IPS DF 19.7 (cell line): ENCODE measurements around the gene MOGAT3.

Source experiments
- DNase-seq: peaks from one replicate; pipeline ENCODE4 v3.0.0-alpha.2; 2013; ENCODE audit warnings: low read depth, low spot score

MOGAT3 gene

DNA sequence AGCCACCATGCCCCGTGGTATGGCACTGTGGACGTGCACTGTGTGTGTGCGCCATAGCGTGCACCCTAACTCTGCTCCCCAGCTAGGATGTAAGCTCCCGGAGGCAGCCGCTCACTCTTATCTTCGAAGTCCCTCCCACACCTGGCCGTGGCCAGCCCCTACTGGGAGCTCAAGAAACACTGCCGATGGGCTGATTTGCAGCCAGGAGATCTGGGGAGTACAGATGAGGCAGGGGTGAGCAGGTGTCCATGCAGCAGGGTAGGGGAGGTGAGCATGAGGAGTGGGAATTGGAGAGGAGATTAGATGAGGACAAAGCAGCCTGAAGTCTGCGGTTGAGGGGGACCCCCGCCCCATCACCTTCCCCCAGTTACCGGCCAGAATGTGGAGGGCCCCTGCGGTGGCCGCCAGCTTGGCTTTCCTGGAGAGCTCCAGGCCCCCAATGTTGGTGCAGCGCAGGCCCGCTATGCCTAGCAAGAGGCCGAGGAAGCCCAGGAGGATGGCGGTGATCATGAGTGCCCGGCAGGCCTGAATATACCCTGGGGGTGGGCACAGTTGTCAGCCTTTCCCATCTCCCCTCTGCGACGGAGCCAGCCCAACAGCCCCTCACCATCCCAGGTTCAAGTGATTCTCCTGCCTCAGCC, 33.2 kb upstream of the MOGAT3 start:
- DNase-seq = no peak

DNA sequence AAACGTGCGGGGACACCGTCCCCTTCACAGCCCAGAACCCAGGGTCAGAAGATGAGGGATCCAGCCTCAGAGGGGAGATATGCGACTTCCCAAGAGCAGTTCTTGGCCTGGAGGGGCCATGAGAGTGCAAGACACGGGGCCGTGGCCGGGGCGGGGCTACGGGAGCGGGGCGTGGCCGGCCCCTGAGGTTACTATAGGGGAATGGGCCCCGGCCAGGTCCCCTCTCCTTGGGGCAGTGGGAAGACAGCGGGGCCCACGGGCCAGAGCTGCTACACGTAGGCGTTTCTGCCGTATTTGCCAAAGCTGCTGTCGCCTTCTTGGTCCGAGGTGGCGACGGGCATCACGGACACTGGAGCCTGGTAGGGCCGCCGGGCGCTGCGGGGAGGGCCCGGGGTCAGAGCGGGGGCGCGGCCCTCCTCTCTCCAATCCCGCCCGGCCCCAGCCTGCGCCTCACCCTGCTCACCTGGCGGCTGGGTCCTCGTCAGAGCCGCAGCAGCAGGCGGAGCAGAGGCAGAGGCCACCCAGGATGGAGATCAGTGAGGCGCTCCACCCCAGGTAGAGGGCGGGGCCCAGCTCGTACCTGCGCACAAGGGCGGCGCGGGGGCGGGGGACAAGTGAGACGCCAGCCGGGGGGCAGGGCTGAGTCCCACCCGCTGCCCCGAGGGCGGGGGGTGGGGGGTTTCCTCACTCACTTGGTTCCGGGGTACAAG, 31.5 kb upstream of the MOGAT3 start:
- no peak for DNase-seq

DNA sequence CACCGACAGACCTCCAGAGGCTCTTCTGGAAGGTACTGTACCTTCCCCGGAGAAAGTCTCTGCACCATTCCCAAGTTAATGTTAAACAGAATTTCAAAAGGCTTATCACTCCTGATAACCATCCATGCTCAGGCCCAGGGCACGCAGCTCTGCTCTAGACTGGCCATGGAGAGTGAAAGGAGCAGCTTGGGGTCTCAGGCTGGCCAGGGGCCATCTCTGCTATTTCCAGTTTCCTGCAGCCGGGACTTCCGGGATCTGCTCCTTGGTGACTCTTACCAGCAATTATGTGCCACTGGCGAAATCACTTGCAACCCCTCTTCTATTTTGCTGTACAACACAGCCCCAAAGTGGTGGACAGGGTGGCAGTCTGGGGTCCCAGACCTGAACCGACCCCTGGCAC, 30.8 kb upstream of the MOGAT3 start:
- no peak for DNase-seq

DNA sequence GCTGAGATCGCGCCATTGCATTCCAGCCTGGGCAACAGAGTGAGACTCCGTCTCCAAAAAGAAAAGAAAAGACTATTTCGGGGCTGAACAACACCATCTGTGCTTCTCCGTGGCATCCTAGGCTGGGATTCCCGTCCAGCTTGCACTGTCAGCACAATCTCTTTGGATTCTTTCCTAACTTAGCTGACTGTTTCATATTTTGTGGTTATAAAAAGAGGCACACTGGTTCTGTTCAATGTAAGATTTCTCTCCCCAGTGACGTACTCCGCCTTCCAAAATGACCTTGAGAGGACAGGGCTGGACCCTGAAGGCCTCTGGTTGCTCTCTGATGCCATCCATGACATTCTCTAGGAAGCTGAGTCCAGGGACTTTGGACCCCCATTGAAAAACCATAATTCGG, 25.9 kb upstream of the MOGAT3 start:
- DNase-seq = no peak

- DNase-seq = no peak
Measured at GRCh38 chr7:101225650-101226049, 24.8 kb upstream of the MOGAT3 start.

DNA sequence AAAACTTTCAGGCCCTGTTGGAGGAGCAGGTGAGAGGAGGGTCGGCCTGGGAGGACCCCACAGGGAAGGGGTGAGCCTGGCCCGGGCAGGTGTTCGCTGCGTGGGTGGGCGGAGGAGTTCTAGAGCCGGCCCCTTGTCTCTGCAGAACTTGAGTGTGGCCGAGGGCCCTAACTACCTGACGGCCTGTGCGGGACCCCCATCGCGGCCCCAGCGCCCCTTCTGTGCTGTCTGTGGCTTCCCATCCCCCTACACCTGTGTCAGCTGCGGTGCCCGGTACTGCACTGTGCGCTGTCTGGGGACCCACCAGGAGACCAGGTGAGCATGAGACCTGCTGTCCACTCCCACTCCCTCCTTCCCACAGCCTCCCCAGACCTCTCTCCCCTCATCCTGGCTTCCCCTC, 22.7 kb upstream of the MOGAT3 start:
- DNase-seq = no peak

- no peak for DNase-seq
Measured at GRCh38 chr7:101222275-101222830, 21.5 kb upstream of the MOGAT3 start.

DNA sequence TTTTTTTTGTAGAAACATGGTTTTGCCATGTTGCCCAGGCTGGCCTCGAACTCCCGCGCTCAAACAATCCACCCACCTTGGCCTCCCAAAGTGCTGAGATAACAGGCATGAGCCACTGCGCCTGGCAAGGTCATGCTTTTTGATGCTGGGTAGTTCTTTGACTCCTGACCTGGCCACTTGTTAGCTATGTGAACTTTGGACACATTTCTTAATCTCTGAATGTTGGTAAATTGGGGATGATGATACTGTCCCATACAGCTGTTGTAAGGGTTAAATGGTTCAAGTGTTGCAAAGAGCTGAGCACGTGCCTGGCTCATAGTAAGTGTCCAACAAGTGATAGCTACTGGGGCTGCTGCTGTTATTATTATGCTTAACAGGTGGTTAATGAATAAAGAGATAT, 19.5 kb upstream of the MOGAT3 start:
- DNase-seq = no peak

- no peak for DNase-seq
Measured at GRCh38 chr7:101218236-101219125, 17.6 kb upstream of the MOGAT3 start.

- peak; percentile 89 for DNase-seq
Measured at GRCh38 chr7:101217388-101218235, 16.8 kb upstream of the MOGAT3 start, which contains the start of the genes PLOD3 and ZNHIT1. TSS of gene PLOD3 (minus strand) at chr7:101217581. CDS start at chr7:101217274, 307 bp downstream. TSS of gene ZNHIT1 (plus strand) at chr7:101218165. CDS start at chr7:101218196, 31 bp downstream.

DNA sequence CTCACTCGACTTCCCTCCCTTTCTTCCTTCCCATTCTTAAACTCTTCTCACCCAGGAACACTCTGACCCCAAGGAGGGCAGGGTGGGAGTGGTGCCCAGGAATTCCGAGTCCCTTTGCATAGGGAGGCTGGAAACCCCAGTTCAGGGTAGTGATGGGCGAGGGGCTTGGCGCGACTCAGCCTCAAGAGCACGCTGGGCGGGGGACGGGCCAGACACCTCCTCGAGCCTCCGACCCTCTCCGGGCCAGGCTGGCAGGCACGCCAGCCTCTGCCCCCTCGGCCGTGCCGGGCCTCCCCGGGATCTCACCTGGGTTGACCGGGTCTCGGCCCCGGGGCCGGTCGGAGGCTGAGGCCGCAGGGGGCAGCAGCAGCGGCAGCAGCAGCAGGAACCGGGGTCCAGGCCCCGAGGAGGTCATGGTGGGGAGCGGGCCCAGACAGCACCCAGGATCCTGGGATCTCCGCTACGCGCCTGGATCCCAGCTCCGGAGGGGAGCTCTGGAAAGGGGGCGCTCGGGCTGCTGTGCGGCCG, 16.1 kb upstream of the MOGAT3 start:
- no peak for DNase-seq

- no peak for DNase-seq
Measured at GRCh38 chr7:101216001-101216859, 15.4 kb upstream of the MOGAT3 start.

DNA sequence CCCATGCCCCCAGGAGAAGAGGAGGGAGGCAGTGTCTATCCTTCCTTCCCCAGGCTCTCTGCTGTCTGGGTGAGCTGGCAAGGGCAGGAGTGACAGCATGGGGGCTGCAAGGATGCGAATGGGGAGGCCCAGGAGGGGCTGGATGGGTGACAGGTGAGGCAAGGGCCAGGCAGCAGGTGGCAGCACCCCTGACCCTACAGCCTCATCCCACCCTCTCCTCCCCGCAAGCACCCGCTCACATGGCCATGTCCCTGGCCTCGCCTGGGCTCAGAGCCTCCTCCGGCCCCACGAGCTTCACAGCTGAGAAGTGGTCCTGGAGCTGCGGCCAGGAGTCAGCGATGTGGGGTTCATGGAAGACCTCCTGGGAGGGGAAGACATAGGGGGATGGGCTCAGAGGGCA, 11.2 kb upstream of the MOGAT3 start:
- no peak for DNase-seq

- DNase-seq = no peak
Measured at GRCh38 chr7:101211501-101211900, 10.7 kb upstream of the MOGAT3 start.

DNA sequence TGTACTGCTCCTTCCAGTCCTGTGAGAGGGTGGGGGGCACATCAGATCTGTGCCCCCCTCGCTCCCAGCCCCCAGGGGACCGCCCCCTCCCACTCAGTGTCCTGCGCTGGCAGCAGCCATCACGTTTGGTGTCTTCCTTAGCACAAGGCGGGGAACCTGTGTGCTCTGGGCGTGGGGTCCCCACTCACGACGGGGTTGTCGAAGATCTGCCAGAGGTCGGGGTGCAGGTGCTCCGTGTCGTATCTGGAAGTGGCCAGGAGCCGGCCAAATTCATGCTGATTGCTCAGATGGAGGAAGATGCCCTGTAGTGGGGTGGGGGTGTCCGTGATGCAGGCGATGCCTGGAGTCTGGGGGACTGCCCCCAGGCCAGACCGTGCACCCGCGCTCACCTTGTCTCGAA, 9.3 kb upstream of the MOGAT3 start:
- no peak for DNase-seq

- DNase-seq = no peak
Measured at GRCh38 chr7:101208794-101209193, 8.0 kb upstream of the MOGAT3 start.

DNA sequence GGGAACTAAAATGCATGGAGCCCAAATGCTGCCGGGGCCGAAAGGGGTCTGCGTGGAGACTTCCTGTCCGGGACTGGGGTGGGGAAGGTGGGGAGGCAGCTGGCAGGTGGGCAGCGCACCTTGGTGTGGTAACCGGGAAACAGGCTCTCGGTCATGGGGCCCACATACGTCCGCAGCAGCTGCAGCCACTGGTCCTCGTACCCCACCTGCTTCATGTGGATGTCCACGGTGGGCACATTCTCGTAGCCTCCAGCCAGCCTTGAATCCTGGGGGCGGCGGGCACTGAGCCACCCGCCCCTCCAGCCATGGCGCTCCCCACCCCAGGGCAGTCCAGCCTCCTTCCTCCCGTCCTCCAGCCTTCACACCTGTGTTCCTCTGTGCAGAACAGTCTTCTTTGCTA, 6.6 kb upstream of the MOGAT3 start:
- DNase-seq = no peak

- DNase-seq = no peak
Measured at GRCh38 chr7:101206665-101207042, 5.8 kb upstream of the MOGAT3 start.

GRCh38 chr7:101205901-101206664, 5.2 kb upstream of the MOGAT3 start:
- no peak for DNase-seq
